Activated CD4-positive, alpha-beta T cell treated with anti-CD3 and anti-CD28 coated beads for 36 hours (primary cell): ENCODE measurements around the gene MICU2. TPM values are rescaled to one million over a fixed set of nuclear protein-coding genes. Genes with fewer than 3 reads are reported as not detected.
"Not testable (repeated sequence)": the region's sequence is repeated elsewhere in the genome, so short reads cannot be mapped to it uniquely, and the experiment has no call there.

ENCODE experiments used
- ATAC-seq: fragments of 200-7000 bp; cut with Tn5 transposase; one replicate; pipeline ENCODE4 v1.10.0; 2021; ENCODE audit warnings: mild to moderate bottlenecking, moderate library complexity
- CTCF ChIA-PET: fragments of 350-600 bp; sonication (Branson Sonifier 250); formaldehyde crosslinking; loops from one replicate; lab custom pipeline; 2021; ENCODE audit warnings: antibody characterized with exemption; lab: Charles Lee
- POLR2A ChIA-PET: fragments of 350-600 bp; sonication (Branson Sonifier 250); formaldehyde crosslinking; loops from one replicate; lab custom pipeline; 2021; ENCODE audit warnings: antibody characterized with exemption, inconsistent platforms; lab: Charles Lee
- DNase-seq: peaks from one replicate; pipeline ENCODE4 v3.0.0-alpha.2; 2020
- H3K27ac Mint-ChIP-seq: one replicate; pipeline ENCODE4 v1.8.0; 2021; ENCODE audit warnings: mixed read lengths
- H3K27me3 Mint-ChIP-seq: one replicate; pipeline ENCODE4 v1.8.0; 2021; ENCODE audit warnings: mixed read lengths
- H3K36me3 Mint-ChIP-seq: one replicate; pipeline ENCODE4 v1.8.0; 2021; ENCODE audit warnings: low read depth, mixed read lengths
- H3K4me1 Mint-ChIP-seq: one replicate; pipeline ENCODE4 v1.8.0; 2021; ENCODE audit warnings: mixed read lengths
- H3K4me3 Mint-ChIP-seq: one replicate; pipeline ENCODE4 v1.8.0; 2021; ENCODE audit warnings: mild to moderate bottlenecking, moderate library complexity, mixed read lengths
- H3K9me3 Mint-ChIP-seq: one replicate; pipeline ENCODE4 v1.8.0; 2021; ENCODE audit warnings: low read depth, mixed read lengths
- intact Hi-C, 2 experiments: fragments of 100-400 bp; cut with DNase I in 1 of 2; cut with micrococcal nuclease in 1 of 2; formaldehyde crosslinking; loops; one replicate each; pipeline versions ENCODE4 v1.14.2 to v1.15.1; 2022 to 2024; cut with DNase I, micrococcal nuclease
- total RNA-seq, 2 experiments: library from RNA; stranded (reverse); gene quantifications; one replicate each; pipeline ENCODE4 v1.2.3, GENCODE V29; 2021

MICU2 gene
- total RNA-seq, 2 experiments from 2014 or later = 28.4 to 28.7 TPM

GRCh38 chr13:21594715-21595545 lies 9.0 kb downstream of the MICU2 start:
- H3K27me3 Mint-ChIP-seq = no peaks in the 10 kb centered on the region
- POLR2A ChIA-PET = interaction anchor here (1.7 kb wide), 1 partner anchor 9 kb away, joined by 4 read pairs; the partner anchor contains the start of gene MICU2
- H3K27ac Mint-ChIP-seq = no peak overlapping the region
- CTCF ChIA-PET = no interaction called here
- intact Hi-C loops = no loop called here
- peaks cover 18% of the 10 kb centered on the region for H3K36me3 Mint-ChIP-seq
- peaks cover 69% of the 10 kb centered on the region for H3K4me1 Mint-ChIP-seq
- peaks cover 1% of the 10 kb centered on the region for H3K9me3 Mint-ChIP-seq
- no peak for DNase-seq
- H3K4me3 Mint-ChIP-seq = no peak overlapping the region
- peak; percentile 19 for ATAC-seq

DNA sequence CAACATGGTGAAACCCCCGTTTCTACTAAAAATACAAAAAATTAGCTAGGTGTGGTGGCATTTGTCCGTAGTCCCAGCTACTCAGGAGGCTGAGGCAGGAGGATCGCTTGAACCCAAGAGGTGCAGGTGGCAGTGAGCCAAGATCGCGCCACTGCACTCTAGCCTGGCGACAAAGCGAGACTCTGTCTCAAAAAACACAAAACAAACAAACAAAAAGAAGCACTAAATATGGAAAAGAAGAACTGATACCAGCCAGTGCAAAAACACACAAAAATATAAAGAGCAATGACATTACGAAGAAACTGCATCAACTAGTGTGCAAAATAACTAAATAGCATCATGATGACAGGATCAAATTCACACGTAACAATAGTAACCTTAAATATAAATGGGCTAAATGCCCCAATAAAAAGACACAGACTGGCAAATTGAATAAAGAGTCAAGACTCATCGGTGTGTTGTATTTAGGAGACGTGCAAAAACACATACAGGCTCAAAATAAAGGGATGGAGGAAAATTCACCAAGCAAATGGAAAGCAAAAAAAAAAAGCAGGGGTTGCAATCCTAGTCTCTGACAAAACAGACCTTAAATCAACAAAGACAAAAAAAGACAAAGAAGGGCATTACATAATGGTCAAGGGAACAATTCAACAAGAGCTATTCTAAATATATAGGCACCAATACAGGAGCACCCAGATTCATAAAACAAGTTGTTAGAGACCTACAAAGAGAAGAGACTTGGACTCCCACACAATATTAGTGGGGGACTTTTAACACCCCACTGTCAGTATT lies 13.1 kb downstream of the MICU2 start:
- H3K4me1 Mint-ChIP-seq = peaks cover 81% of the 10 kb centered on the region
- H3K4me3 Mint-ChIP-seq, H3K27me3 Mint-ChIP-seq, ATAC-seq, H3K9me3 Mint-ChIP-seq, intact Hi-C loops, H3K27ac Mint-ChIP-seq, DNase-seq: not testable (repeated sequence)
- H3K36me3 Mint-ChIP-seq = peaks cover 14% of the 10 kb centered on the region
- POLR2A ChIA-PET = interaction anchor here (0.7 kb wide), 2 partner anchors 53 to 202 kb away, joined by 5 to 6 read pairs; no protein-coding TSS in a partner anchor
- CTCF ChIA-PET = interaction anchor here (0.6 to 1.0 kb wide), 3 partner anchors 9 to 112 kb away, joined by 3 to 4 read pairs (median 3); no protein-coding TSS in a partner anchor

DNA sequence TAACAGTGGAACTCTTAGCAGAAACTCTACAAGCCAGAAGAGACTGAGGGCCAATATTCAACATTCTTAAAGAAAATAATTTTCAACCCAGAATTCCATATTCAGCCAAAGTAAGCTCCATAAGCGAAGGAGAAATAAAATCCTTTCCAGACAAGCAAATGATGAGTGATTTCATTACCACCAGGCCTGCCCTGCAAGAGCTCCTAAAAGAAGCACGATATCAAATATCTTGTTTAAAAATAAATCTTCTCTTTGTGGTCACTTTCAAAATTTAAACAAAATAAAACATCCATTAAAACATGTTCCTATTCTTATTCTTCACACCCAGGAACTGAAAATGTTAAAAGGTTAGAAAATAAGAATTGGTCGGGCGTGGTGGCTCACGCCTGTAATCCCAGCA lies 13.7 kb downstream of the MICU2 start:
- CTCF ChIA-PET = interaction anchor here (0.9 to 1.1 kb wide), 3 partner anchors 9 to 40 kb away, joined by 3 read pairs; no protein-coding TSS in a partner anchor
- Mint-ChIP-seq H3K27ac (no peak overlapping the region), H3K4me3 (no peak overlapping the region), H3K9me3 (peaks cover 1% of the 10 kb centered on the region), H3K36me3 (peaks cover 14% of the 10 kb centered on the region), H3K27me3 (no peaks in the 10 kb centered on the region), H3K4me1 (peaks cover 76% of the 10 kb centered on the region)
- no peak for DNase-seq
- intact Hi-C loops = no loop called here
- no peak for ATAC-seq
- POLR2A ChIA-PET = interaction anchor here (0.7 kb wide), 1 partner anchor 54 kb away, joined by 5 read pairs; no protein-coding TSS in a partner anchor

- intact Hi-C loops, DNase-seq, POLR2A ChIA-PET: not testable (repeated sequence)
Measured at GRCh38 chr13:21589510-21589909, 14.5 kb downstream of the MICU2 start.

GRCh38 chr13:21588411-21588810 lies 15.6 kb downstream of the MICU2 start:
- DNase-seq, intact Hi-C loops, H3K36me3 Mint-ChIP-seq, H3K4me3 Mint-ChIP-seq, H3K27me3 Mint-ChIP-seq, H3K9me3 Mint-ChIP-seq, H3K27ac Mint-ChIP-seq, POLR2A ChIA-PET, ATAC-seq: not testable (repeated sequence)
- H3K4me1 Mint-ChIP-seq = peaks cover 59% of the 10 kb centered on the region
- CTCF ChIA-PET = interaction anchor here (0.7 kb wide), 1 partner anchor 46 kb away, joined by 3 read pairs; no protein-coding TSS in a partner anchor

More at GRCh38 chr13:21589510-21589909, 14.5 kb downstream of the MICU2 start:
- not testable (repeated sequence) for ATAC-seq, H3K27ac Mint-ChIP-seq, H3K9me3 Mint-ChIP-seq, H3K27me3 Mint-ChIP-seq, H3K4me3 Mint-ChIP-seq
- H3K4me1 Mint-ChIP-seq = peaks cover 70% of the 10 kb centered on the region
- peaks cover 12% of the 10 kb centered on the region for H3K36me3 Mint-ChIP-seq
- CTCF ChIA-PET = interaction anchor here (1.1 kb wide), 2 partner anchors 17 to 30 kb away, joined by 3 read pairs; no protein-coding TSS in a partner anchor

DNA sequence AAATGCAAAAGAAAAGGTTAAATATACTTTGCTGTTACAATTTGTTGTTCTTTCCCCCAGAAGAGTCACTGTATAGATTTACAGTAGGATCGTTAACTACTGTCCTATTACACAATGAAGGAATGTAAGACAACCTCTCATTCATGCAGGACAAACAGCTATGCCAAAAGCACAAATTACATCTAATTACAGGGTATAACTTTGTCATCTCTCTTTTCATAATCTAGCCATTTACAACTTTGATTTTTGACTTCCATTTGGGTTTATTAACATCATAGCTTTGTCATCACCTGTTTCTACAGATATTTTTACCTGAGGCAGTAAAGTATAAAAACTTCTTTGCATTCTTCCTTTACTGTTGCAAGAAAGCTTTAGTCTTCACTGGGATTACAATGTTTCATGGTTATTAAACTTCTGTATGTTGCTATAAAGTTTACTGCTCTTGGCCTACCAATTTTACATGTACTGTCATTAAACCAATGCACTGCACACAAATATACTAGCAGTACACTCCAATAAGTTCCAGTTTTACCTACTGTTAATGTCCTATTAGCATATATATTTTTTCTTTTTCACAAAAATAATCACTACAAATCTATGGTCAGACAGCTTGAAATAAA lies 18.9 kb downstream of the MICU2 start:
- no peaks in the 10 kb centered on the region for H3K27me3 Mint-ChIP-seq
- peaks cover 48% of the 10 kb centered on the region for H3K4me1 Mint-ChIP-seq
- POLR2A ChIA-PET = no interaction called here
- peaks cover 16% of the 10 kb centered on the region for H3K36me3 Mint-ChIP-seq
- no peak overlapping the region for H3K27ac Mint-ChIP-seq
- CTCF ChIA-PET = interaction anchor here (1.1 to 1.9 kb wide), 2 partner anchors 14 to 19 kb away, joined by 3 to 6 read pairs; partner anchors contain the start of gene MICU2
- DNase-seq (no peak), ATAC-seq (no peak)
- H3K4me3 Mint-ChIP-seq = no peak overlapping the region
- H3K9me3 Mint-ChIP-seq = peaks cover 7% of the 10 kb centered on the region
- intact Hi-C loops = no loop called here

DNA sequence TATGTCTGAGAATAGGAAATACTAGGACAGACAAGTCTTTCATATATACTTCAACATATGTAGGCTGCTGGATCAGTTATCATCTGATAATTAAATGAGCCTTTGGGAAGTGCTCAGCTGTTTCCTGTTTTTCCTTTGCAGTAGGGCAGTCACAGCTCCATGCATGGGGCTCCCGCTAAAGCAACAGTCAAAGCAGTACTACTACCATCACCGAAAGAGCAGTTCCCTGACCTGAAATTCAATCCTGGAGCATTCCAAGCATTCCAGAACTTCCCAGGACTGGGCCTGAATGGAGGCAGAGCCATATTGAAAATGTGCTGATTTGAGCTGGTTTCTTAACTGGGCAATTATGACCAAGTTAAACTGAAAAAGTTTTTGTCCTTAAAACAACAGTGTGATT lies 20.5 kb downstream of the MICU2 start:
- CTCF ChIA-PET = no interaction called here
- Mint-ChIP-seq H3K27ac (no peak overlapping the region), H3K36me3 (peaks cover 16% of the 10 kb centered on the region), H3K9me3 (peaks cover 7% of the 10 kb centered on the region), H3K27me3 (no peaks in the 10 kb centered on the region), H3K4me1 (peaks cover 40% of the 10 kb centered on the region), H3K4me3 (no peak overlapping the region)
- intact Hi-C loops = no loop called here
- ATAC-seq = no peak
- DNase-seq = no peak
- POLR2A ChIA-PET = interaction anchor here (0.6 kb wide), 1 partner anchor 569 kb away, joined by 3 read pairs; no protein-coding TSS in a partner anchor

DNA sequence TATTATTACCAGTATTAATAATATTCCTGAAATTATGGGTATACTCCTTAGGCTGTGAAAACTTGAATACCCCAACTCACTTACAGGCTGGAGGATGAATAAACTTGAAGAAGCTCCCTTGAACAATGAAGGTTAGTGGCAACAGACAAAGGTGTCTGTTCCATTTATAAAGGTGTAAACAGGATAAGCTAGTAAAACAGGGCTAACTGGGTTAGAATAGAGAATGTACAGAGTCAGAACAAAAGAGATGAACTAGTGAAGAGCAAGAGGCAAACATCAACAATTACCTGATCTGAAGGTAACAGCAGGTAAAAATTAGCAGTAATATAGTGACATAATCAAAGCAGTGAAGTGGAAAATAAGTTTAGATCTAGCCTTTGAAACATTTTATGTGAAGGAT lies 23.2 kb downstream of the MICU2 start:
- ChIA-PET CTCF (interaction anchor here (0.6 to 0.9 kb wide), 2 partner anchors 19 to 92 kb away, joined by 3 read pairs; no protein-coding TSS in a partner anchor), POLR2A (no interaction called here)
- Mint-ChIP-seq H3K27ac (no peak overlapping the region), H3K4me3 (no peak overlapping the region), H3K27me3 (no peaks in the 10 kb centered on the region), H3K36me3 (peaks cover 16% of the 10 kb centered on the region), H3K4me1 (peaks cover 33% of the 10 kb centered on the region), H3K9me3 (peaks cover 7% of the 10 kb centered on the region)
- intact Hi-C loops = loop anchor here in 1 of 2 experiments (1.0 kb wide), 1 partner anchor 23 kb away; no protein-coding TSS in a partner anchor
- no peak for ATAC-seq
- no peak for DNase-seq

GRCh38 chr13:21579754-21580316 lies 24.1 kb downstream of the MICU2 start:
- Mint-ChIP-seq H3K36me3 (peaks cover 18% of the 10 kb centered on the region), H3K4me3 (no peak overlapping the region), H3K27ac (peak overlapping the region; percentile 11), H3K4me1 (peaks cover 38% of the 10 kb centered on the region), H3K27me3 (no peaks in the 10 kb centered on the region), H3K9me3 (peaks cover 7% of the 10 kb centered on the region)
- ATAC-seq (peak; percentile 90), DNase-seq (no peak)
- CTCF ChIA-PET = no interaction called here
- POLR2A ChIA-PET = no interaction called here
- intact Hi-C loops = loop anchor here in 1 of 2 experiments (1.0 kb wide), 1 partner anchor 23 kb away; no protein-coding TSS in a partner anchor

DNA sequence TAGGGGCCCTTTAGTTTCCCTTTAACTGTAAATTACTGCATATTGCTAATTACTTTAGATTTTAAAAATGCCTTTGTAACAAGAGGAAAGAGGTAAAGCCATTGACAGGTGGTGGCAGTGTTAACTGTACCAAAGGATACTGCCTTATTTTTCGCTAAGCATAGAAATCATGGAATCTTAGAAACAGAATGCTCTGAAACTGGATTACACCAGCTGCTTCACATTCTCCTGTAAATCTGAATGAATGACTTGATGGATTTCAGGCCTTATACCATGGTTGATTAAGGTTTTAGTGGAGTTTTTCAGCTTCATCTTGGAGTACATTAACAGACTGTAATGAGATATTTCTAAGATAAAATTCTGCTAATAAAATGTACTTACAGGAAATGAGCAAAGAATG lies 25.2 kb downstream of the MICU2 start:
- Mint-ChIP-seq H3K27ac (no peak overlapping the region), H3K36me3 (peaks cover 16% of the 10 kb centered on the region), H3K9me3 (peaks cover 7% of the 10 kb centered on the region), H3K4me3 (no peak overlapping the region), H3K4me1 (peaks cover 49% of the 10 kb centered on the region), H3K27me3 (no peaks in the 10 kb centered on the region)
- intact Hi-C loops = no loop called here
- DNase-seq (no peak), ATAC-seq (no peak)
- POLR2A ChIA-PET = no interaction called here
- CTCF ChIA-PET = interaction anchor here (0.8 to 1.2 kb wide), 2 partner anchors 14 to 61 kb away, joined by 3 read pairs; no protein-coding TSS in a partner anchor
